Measurements from ENCODE around the gene TMED9. TPM values are rescaled to one million over a fixed set of nuclear protein-coding genes. Genes with fewer than 3 reads are reported as not detected.

The TMED9 gene
- total RNA-seq: 147 and 156 TPM in 2 replicates

DNA sequence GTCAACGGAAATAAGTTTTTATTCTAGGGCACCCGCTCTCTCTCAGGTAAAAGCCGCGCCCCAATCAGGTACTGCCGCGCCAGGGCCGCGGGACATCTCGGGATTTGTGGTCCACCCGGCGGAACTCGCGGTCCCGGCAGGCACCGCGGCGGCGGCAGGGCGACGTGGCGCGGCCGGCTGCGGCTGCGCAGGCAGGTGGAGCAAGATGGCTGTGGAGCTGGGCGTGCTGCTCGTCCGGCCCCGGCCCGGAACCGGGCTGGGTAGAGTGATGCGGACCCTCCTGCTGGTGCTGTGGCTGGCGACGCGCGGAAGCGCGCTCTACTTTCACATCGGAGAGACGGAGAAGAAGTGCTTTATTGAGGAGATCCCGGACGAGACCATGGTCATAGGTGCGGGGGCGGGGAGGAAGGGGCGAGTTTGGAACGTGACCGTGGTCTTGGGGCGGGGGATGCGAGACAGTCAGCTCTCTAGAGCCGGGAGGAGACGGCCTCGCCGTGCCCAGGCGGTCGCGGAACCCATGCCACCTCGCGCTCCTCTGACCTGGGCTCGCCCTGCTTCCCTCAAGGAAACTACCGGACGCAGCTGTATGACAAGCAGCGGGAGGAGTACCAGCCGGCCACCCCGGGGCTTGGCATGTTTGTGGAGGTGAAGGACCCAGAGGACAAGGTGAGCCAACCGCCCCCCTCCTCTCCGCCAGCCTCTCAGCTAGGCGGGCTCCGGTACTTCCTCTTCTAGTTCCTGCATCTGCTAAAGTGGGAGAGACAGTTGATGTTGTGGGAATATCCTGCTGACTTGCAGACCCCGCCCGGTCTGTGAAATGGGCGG lies at the start of gene TMED9:
TSS of gene TMED9 (plus strand) at position 194 of the 825 bp plus-strand sequence. CDS start at position 206, 12 bp downstream.
- Mint-ChIP-seq H3K9me3 (no peaks in the 10 kb centered on the region), H3K36me3 (ENCODE audit: low read depth) (peaks cover 41% of the 10 kb centered on the region), H3K4me3 (peak within 1 kb of the TSS; percentile 97), H3K27ac (peak within 1 kb of the TSS; percentile 97), H3K4me1 (peaks cover 15% of the 10 kb centered on the region), H3K27me3 (peaks cover 24% of the 10 kb centered on the region)
- DNase-seq: peak; percentile 98
- intact Hi-C loops (cut with micrococcal nuclease): loop anchor here (1.0 to 10.0 kb wide), 3 partner anchors 37 to 187 kb away; partner anchors contain the start of genes F12, FAM193B and PFN3

- peaks cover 10% of the 10 kb centered on the region for H3K4me1 Mint-ChIP-seq
- no peak overlapping the region for H3K4me3 Mint-ChIP-seq
- H3K27ac Mint-ChIP-seq: no peak overlapping the region
- DNase-seq: no peak
- no peaks in the 10 kb centered on the region for H3K27me3 Mint-ChIP-seq
- intact Hi-C loops (cut with micrococcal nuclease): no loop called here
- no peaks in the 10 kb centered on the region for H3K9me3 Mint-ChIP-seq
- H3K36me3 Mint-ChIP-seq (ENCODE audit: low read depth): peaks cover 21% of the 10 kb centered on the region
Observed at GRCh38 chr5:177542816-177543465, 49.1 kb upstream of the TMED9 start.

- no peak overlapping the region for H3K27ac Mint-ChIP-seq
- peaks cover 14% of the 10 kb centered on the region for H3K36me3 Mint-ChIP-seq (ENCODE audit: low read depth)
- H3K27me3 Mint-ChIP-seq: no peaks in the 10 kb centered on the region
- DNase-seq: no peak
- intact Hi-C loops (cut with micrococcal nuclease): no loop called here
- no peaks in the 10 kb centered on the region for H3K9me3 Mint-ChIP-seq
- peaks cover 13% of the 10 kb centered on the region for H3K4me1 Mint-ChIP-seq
- H3K4me3 Mint-ChIP-seq: no peak overlapping the region
Observed at GRCh38 chr5:177545487-177546257, 46.3 kb upstream of the TMED9 start.

GRCh38 chr5:177546258-177546741 lies 45.7 kb upstream of the TMED9 start:
- no peak overlapping the region for H3K27ac Mint-ChIP-seq
- no peak overlapping the region for H3K4me3 Mint-ChIP-seq
- peaks cover 11% of the 10 kb centered on the region for H3K4me1 Mint-ChIP-seq
- no peaks in the 10 kb centered on the region for H3K9me3 Mint-ChIP-seq
- intact Hi-C loops (cut with micrococcal nuclease): no loop called here
- H3K36me3 Mint-ChIP-seq (ENCODE audit: low read depth): peaks cover 15% of the 10 kb centered on the region
- H3K27me3 Mint-ChIP-seq: no peaks in the 10 kb centered on the region
- no peak for DNase-seq

DNA sequence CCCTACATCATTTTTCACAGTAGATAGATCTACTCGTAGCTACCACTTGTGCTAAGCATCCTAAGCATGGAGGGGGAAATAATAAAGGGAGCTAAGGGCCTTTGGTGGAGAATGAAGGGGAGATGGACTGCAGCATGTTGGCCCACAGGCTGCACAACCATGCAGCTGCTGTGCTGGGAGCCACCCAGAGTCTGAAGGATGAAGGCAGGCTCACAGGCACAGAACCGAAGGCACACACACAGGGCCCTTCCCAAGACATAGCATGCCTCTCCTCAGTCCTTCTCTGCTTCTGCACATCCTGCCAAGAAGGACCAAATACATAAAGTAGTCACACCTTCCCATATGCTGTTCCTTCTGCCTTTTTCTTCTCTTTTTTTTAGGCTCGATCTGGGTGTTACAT lies 44.3 kb upstream of the TMED9 start:
- Mint-ChIP-seq H3K4me1 (peaks cover 17% of the 10 kb centered on the region), H3K9me3 (no peaks in the 10 kb centered on the region), H3K27ac (no peak overlapping the region), H3K4me3 (no peak overlapping the region), H3K36me3 (ENCODE audit: low read depth) (peaks cover 18% of the 10 kb centered on the region), H3K27me3 (no peaks in the 10 kb centered on the region)
- no peak for DNase-seq
- intact Hi-C loops (cut with micrococcal nuclease): no loop called here

DNA sequence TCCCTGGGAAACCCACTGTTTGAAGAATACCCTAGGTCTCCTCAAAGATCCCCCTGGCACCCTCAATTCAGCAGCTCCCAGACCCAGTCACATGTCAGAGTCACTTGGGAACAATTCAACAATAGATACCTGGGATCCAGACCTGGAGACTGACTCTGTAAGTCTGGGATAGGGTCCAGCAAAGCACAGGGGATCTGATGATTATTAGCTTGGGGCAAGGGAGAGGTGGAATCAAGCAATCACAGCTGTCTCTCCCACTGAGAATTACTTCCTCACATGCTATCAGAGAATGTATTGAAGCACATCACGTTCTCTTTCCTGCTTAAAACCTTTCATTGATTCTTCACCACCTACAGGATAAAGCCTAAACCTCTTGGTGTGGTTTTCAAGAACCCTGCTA lies 43.5 kb upstream of the TMED9 start:
- no peak for DNase-seq
- H3K9me3 Mint-ChIP-seq: no peaks in the 10 kb centered on the region
- no peak overlapping the region for H3K27ac Mint-ChIP-seq
- peaks cover 21% of the 10 kb centered on the region for H3K4me1 Mint-ChIP-seq
- no peaks in the 10 kb centered on the region for H3K27me3 Mint-ChIP-seq
- peaks cover 21% of the 10 kb centered on the region for H3K36me3 Mint-ChIP-seq (ENCODE audit: low read depth)
- no peak overlapping the region for H3K4me3 Mint-ChIP-seq
- intact Hi-C loops (cut with micrococcal nuclease): no loop called here

GRCh38 chr5:177550122-177550521 lies 41.9 kb upstream of the TMED9 start:
- Mint-ChIP-seq H3K27ac (no peak overlapping the region), H3K36me3 (ENCODE audit: low read depth) (peaks cover 18% of the 10 kb centered on the region), H3K27me3 (no peaks in the 10 kb centered on the region), H3K9me3 (no peaks in the 10 kb centered on the region), H3K4me1 (peaks cover 28% of the 10 kb centered on the region), H3K4me3 (no peak overlapping the region)
- intact Hi-C loops (cut with micrococcal nuclease): loop anchor here (5.0 kb wide), 1 partner anchor 33 kb away; the partner anchor contains the start of gene DDX41
- DNase-seq: no peak

- intact Hi-C loops (cut with micrococcal nuclease): loop anchor here (5.0 kb wide), 1 partner anchor 36 kb away; the partner anchor contains the start of gene DDX41
- Mint-ChIP-seq H3K4me3 (peak overlapping the region; percentile 82), H3K9me3 (no peaks in the 10 kb centered on the region), H3K4me1 (peaks cover 34% of the 10 kb centered on the region), H3K27ac (peak overlapping the region; percentile 56), H3K27me3 (no peaks in the 10 kb centered on the region), H3K36me3 (ENCODE audit: low read depth) (peaks cover 10% of the 10 kb centered on the region)
- DNase-seq: no peak
Observed at GRCh38 chr5:177552839-177553455, 39.1 kb upstream of the TMED9 start.

GRCh38 chr5:177553671-177554429 lies 38.2 kb upstream of the TMED9 start:
- Mint-ChIP-seq H3K36me3 (ENCODE audit: low read depth) (peaks cover 10% of the 10 kb centered on the region), H3K27ac (peak overlapping the region; percentile 48), H3K9me3 (no peaks in the 10 kb centered on the region), H3K27me3 (no peaks in the 10 kb centered on the region), H3K4me3 (peak overlapping the region; percentile 82), H3K4me1 (peaks cover 31% of the 10 kb centered on the region)
- intact Hi-C loops (cut with micrococcal nuclease): loop anchor here (2.0 to 5.0 kb wide), 2 partner anchors 37 to 39 kb away; partner anchors contain the start of genes DDX41 and TMED9
- DNase-seq: peak; percentile 84

DNA sequence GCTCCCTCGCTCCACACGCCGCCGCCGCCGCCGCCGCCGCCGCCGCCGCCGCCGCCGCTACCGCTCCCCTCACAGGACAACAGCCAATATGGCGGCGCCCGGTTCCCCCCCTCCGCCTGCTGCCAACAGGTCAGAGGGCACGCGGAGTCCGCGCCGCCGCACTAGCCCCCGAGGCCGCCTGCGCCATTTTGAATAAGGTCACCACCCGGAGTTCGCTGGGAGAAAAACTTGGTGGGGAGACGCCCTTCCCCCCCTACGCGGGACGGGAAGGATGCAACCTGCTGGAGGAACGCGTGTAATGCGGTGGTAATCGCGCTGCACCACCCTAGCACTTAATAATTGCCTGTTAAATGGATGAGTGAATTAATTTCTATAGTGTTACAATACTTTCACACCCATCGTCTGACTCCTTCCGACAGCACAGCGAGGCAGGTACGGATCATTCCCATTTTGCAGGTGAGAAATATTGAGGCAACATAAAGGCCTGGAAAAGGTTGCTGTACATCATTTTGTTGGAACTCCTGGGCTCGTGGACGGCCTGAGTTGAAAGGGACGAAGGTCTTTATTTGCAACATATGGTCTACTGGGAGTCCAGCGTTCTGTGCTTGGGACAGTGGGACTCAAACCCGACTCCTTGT lies 37.4 kb upstream of the TMED9 start, which contains the start of gene FAM193B:
TSS of gene FAM193B (minus strand) at position 90 of the 638 bp plus-strand sequence. CDS start 105 bp downstream, outside the sequence.
- Mint-ChIP-seq H3K27ac (peak within 1 kb of the TSS; percentile 79), H3K27me3 (no peaks in the 10 kb centered on the region), H3K4me3 (peak within 1 kb of the TSS; percentile 88)

GRCh38 chr5:177555228-177555627 lies 36.8 kb upstream of the TMED9 start:
- intact Hi-C loops (cut with micrococcal nuclease): loop anchor here (2.0 kb wide), 1 partner anchor 38 kb away; the partner anchor contains the start of gene TMED9
- DNase-seq: no peak
- peaks cover 10% of the 10 kb centered on the region for H3K36me3 Mint-ChIP-seq (ENCODE audit: low read depth)
- peak overlapping the region; percentile 47 for H3K27ac Mint-ChIP-seq
- H3K4me3 Mint-ChIP-seq: peak overlapping the region; percentile 88
- H3K27me3 Mint-ChIP-seq: no peaks in the 10 kb centered on the region
- no peaks in the 10 kb centered on the region for H3K9me3 Mint-ChIP-seq
- H3K4me1 Mint-ChIP-seq: peaks cover 31% of the 10 kb centered on the region

More for the DNA sequence above, 37.4 kb upstream of the TMED9 start, which contains the start of gene FAM193B:
- DNase-seq: peak; percentile 99
- peaks cover 31% of the 10 kb centered on the region for H3K4me1 Mint-ChIP-seq
- peaks cover 10% of the 10 kb centered on the region for H3K36me3 Mint-ChIP-seq (ENCODE audit: low read depth)
- intact Hi-C loops (cut with micrococcal nuclease): loop anchor here (2.0 to 5.0 kb wide), 2 partner anchors 37 to 38 kb away; partner anchors contain the start of genes DDX41 and TMED9
- no peaks in the 10 kb centered on the region for H3K9me3 Mint-ChIP-seq

DNA sequence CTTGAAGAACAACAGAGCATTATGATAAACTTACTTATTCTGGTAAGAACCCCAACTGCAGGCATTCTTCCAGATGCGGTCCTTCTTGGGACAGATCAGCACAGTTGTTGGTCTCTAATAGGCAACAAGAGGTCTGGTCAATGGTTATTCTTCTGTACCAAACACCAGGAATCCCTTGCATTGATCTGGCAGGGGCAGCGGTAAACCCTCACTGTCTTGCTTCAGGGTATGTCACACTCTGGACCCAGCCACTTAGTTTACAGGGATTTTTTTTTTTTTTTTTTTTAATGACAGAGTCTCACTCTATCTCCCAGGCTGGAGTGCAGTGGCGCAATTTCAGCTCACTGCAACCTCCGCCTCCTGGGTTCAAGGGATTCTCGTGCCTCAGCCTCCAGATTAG lies 36.3 kb upstream of the TMED9 start:
- H3K27ac Mint-ChIP-seq: no peak overlapping the region
- intact Hi-C loops (cut with micrococcal nuclease): loop anchor here (2.0 kb wide), 1 partner anchor 37 kb away; the partner anchor contains the start of gene TMED9
- H3K36me3 Mint-ChIP-seq (ENCODE audit: low read depth): peaks cover 10% of the 10 kb centered on the region
- peaks cover 31% of the 10 kb centered on the region for H3K4me1 Mint-ChIP-seq
- no peaks in the 10 kb centered on the region for H3K9me3 Mint-ChIP-seq
- H3K4me3 Mint-ChIP-seq: no peak overlapping the region
- no peak for DNase-seq
- no peaks in the 10 kb centered on the region for H3K27me3 Mint-ChIP-seq

All from activated CD4-positive, alpha-beta T cell treated with anti-CD3 and anti-CD28 coated beads, Interleukin-2, amount 10 ng/mL, durations not matched to agents 24 days and 14 days (primary cell).